ENCODE measurements around the gene TMEM131.

TMEM131 gene

DNA sequence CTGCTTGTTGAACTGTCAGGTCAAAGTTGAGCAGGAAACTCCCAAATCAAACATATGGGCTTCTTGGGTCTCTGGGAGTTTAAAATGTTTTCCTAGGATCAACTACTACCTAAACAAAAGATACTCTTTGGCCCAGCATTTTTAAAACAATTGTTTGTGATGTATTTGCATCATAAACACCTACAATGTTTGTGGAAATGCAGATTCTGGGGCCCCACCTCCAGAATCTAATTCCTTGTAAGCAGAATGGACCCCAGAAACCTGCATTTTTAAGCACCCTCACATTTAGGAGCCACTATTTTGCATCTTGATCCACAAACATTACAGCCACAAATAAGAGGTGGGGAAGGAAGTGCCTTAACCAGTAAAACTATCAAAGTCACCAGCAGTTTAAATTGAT, 104.1 kb downstream of the TMEM131 start:
- Histone ChIP-seq H3K27ac (replicated peaks) (no peak overlapping the region), H3K27me3 (ENCODE audit: insufficient read depth, poor library complexity, severe bottlenecking) (no peaks in the 10 kb centered on the region), H3K4me3 (replicated peaks; ENCODE audit: insufficient read depth, low read length) (no peak overlapping the region)
- no peak for DNase-seq (ENCODE audit: low read depth in 1 of 2, low spot score in 1 of 2)
- TF ChIP-seq POLR2AphosphoS5 (IDR thresholded peaks at IDR 0.05; ENCODE audit: low read depth), result no peak
- no peak for TF ChIP-seq SPI1 (IDR thresholded peaks at IDR 0.05; ENCODE audit: borderline replicate concordance, low read depth)
- TF ChIP-seq, protein P1, sequence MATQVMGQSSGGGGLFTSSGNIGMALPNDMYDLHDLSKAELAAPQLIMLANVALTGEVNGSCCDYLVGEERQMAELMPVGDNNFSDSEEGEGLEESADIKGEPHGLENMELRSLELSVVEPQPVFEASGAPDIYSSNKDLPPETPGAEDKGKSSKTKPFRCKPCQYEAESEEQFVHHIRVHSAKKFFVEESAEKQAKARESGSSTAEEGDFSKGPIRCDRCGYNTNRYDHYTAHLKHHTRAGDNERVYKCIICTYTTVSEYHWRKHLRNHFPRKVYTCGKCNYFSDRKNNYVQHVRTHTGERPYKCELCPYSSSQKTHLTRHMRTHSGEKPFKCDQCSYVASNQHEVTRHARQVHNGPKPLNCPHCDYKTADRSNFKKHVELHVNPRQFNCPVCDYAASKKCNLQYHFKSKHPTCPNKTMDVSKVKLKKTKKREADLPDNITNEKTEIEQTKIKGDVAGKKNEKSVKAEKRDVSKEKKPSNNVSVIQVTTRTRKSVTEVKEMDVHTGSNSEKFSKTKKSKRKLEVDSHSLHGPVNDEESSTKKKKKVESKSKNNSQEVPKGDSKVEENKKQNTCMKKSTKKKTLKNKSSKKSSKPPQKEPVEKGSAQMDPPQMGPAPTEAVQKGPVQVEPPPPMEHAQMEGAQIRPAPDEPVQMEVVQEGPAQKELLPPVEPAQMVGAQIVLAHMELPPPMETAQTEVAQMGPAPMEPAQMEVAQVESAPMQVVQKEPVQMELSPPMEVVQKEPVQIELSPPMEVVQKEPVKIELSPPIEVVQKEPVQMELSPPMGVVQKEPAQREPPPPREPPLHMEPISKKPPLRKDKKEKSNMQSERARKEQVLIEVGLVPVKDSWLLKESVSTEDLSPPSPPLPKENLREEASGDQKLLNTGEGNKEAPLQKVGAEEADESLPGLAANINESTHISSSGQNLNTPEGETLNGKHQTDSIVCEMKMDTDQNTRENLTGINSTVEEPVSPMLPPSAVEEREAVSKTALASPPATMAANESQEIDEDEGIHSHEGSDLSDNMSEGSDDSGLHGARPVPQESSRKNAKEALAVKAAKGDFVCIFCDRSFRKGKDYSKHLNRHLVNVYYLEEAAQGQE (IDR thresholded peaks at IDR 0.05; ENCODE audit: insufficient replicate concordance, low read depth), result no peak
- TF ChIP-seq, protein P2, sequence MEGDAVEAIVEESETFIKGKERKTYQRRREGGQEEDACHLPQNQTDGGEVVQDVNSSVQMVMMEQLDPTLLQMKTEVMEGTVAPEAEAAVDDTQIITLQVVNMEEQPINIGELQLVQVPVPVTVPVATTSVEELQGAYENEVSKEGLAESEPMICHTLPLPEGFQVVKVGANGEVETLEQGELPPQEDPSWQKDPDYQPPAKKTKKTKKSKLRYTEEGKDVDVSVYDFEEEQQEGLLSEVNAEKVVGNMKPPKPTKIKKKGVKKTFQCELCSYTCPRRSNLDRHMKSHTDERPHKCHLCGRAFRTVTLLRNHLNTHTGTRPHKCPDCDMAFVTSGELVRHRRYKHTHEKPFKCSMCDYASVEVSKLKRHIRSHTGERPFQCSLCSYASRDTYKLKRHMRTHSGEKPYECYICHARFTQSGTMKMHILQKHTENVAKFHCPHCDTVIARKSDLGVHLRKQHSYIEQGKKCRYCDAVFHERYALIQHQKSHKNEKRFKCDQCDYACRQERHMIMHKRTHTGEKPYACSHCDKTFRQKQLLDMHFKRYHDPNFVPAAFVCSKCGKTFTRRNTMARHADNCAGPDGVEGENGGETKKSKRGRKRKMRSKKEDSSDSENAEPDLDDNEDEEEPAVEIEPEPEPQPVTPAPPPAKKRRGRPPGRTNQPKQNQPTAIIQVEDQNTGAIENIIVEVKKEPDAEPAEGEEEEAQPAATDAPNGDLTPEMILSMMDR (IDR thresholded peaks at IDR 0.05; ENCODE audit: insufficient read depth, low read length), result no peak
- no peak for TF ChIP-seq GABPA (IDR thresholded peaks at IDR 0.05; ENCODE audit: low read depth)

DNA sequence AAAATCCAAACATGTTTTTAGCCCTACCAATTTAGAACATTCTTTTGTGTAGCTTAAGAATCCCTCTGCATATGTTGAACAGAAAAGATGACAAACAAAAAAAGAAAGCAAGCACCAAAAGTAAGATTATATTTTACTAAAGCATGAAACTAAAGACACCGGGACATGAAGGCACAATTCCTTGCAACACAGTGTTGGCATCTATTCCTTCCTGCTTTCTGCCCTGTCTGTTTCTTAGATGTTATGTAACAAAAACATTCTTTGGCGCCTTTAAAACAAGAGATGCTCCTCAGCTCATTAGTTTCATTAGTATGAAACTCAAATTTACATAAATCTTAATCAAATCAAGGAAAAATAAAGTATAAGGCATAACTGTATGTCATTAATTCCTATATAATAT, 106.6 kb downstream of the TMEM131 start:
- no peak for DNase-seq (ENCODE audit: low read depth in 1 of 2, low spot score in 1 of 2)

DNA sequence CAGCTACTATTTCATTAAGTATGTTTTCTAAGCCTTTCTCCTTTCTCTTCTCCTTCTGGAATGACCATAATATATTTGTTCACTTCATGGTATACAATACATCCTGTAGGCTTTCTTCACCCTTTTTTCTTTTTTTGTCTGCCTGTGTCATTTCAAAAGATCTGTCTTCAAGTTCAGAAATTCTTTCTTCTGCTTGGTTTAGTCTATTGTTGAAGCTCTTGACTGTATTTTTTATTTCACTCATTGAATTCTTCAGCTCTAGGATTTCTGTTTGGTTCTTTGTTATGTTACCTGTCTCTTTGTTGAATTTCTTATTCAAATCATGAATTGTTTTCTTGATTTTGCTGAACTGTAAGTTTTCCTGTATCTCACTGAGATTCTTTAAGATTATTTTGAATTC, 109.9 kb downstream of the TMEM131 start:
- no peak for TF ChIP-seq POLR2AphosphoS5 (IDR thresholded peaks at IDR 0.05; ENCODE audit: low read depth)
- TF ChIP-seq GABPA (IDR thresholded peaks at IDR 0.05; ENCODE audit: low read depth), result no peak
- TF ChIP-seq, protein P2 (IDR thresholded peaks at IDR 0.05; ENCODE audit: insufficient read depth, low read length), result no peak
- TF ChIP-seq SPI1 (IDR thresholded peaks at IDR 0.05; ENCODE audit: borderline replicate concordance, low read depth), result no peak
- TF ChIP-seq, protein P1 (IDR thresholded peaks at IDR 0.05; ENCODE audit: insufficient replicate concordance, low read depth), result no peak
- no peak for DNase-seq (ENCODE audit: low read depth in 1 of 2, low spot score in 1 of 2)
- no peak overlapping the region for H3K27ac ChIP-seq (replicated peaks)
- H3K27me3 ChIP-seq (ENCODE audit: insufficient read depth, poor library complexity, severe bottlenecking), result no peaks in the 10 kb centered on the region
- no peak overlapping the region for H3K4me3 ChIP-seq (replicated peaks; ENCODE audit: insufficient read depth, low read length)

More for the DNA sequence above, 106.6 kb downstream of the TMEM131 start:
- Histone ChIP-seq H3K27ac (replicated peaks) (no peak overlapping the region), H3K4me3 (replicated peaks; ENCODE audit: insufficient read depth, low read length) (no peak overlapping the region), H3K27me3 (ENCODE audit: insufficient read depth, poor library complexity, severe bottlenecking) (no peaks in the 10 kb centered on the region)
- TF ChIP-seq POLR2AphosphoS5 (IDR thresholded peaks at IDR 0.05; ENCODE audit: low read depth), result no peak
- TF ChIP-seq, protein P2 (IDR thresholded peaks at IDR 0.05; ENCODE audit: insufficient read depth, low read length), result no peak
- TF ChIP-seq GABPA (IDR thresholded peaks at IDR 0.05; ENCODE audit: low read depth), result no peak
- TF ChIP-seq, protein P1 (IDR thresholded peaks at IDR 0.05; ENCODE audit: insufficient replicate concordance, low read depth), result no peak
- TF ChIP-seq SPI1 (IDR thresholded peaks at IDR 0.05; ENCODE audit: borderline replicate concordance, low read depth), result no peak

Data from HL-60 (cell line).